ENCODE results near the gene KLHL14. TPM values are rescaled to one million over a fixed set of nuclear protein-coding genes. Genes with fewer than 3 reads are reported as not detected.

The KLHL14 gene
- polyA plus RNA-seq, 3 donors, result 0.12 to 0.79 (median 0.22) TPM

DNA sequence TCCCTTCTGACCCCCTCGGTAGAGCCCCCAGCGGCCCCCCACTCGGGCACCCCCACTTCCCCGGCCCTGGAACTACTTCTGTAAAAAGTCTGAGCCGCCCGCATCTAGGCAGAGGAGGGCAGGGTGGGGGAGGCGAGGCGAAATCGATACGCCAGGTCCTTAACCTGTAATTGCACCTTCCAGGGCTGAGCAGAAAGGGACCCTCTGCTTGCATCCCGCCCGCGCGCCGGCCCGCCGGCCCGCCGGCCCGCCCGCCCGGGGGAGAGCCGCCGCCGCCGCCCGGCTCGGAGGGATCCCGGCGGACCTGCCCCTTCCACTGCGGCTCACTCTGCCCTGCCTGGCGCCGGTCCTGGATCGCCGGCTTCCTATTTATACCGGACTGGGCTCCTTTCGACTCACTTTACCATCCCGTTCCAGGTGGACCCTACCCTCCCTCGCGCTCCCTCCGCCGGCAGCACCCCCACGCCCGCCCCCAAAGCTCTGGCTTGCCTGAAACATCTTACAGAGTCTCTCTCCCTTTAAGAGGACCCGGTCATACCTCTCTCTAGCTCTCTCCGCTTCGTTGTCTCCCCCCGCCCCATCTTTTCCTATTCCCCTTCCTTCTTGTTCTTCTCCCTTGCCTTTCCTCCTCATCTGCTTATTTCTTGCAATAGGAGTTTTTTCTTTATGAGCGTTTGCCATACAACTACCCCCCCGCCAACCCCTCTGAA is 797 bp downstream of the KLHL14 start:
- 2 to 3% (median 2%) methylated on average over 29 to 50 of the region's 50 CpGs for WGBS, 3 donors
- H3K27ac ChIP-seq (ENCODE audit: low read depth, low read length), result no peak overlapping the region

DNA sequence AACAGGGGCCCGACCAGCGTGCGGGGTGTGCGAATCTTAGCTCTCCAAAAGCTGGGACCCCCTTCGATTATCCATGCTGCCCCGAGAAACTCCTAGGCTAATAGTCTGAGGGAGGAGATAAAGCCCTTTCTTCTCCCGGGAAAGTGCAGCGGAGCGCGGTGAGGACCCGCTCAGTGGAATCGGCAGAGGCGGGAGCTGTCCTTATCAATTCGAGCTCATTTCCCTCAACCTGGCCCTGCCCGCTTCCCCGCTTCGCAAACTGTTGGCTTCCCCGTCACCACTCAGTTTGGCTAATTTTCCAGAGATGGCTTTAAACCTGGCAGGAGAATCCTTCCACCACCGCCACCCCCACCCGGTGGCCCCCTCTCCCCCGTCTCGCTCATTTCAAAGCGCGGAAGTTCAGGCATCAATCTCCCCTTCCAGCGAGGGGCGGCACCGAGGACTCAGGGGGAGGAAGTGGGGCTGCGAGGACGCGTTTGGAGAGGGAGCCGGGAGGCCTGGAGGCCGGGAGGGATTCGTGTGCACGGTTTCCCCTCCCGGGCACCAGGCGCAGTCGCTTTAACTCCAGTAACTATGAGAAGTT is 1.6 kb downstream of the KLHL14 start:
- WGBS, 3 donors, result 0 to 1% (median 1%) methylated on average over 37 of the region's 37 CpGs
- no peak overlapping the region for H3K27ac ChIP-seq (ENCODE audit: low read depth, low read length)

DNA sequence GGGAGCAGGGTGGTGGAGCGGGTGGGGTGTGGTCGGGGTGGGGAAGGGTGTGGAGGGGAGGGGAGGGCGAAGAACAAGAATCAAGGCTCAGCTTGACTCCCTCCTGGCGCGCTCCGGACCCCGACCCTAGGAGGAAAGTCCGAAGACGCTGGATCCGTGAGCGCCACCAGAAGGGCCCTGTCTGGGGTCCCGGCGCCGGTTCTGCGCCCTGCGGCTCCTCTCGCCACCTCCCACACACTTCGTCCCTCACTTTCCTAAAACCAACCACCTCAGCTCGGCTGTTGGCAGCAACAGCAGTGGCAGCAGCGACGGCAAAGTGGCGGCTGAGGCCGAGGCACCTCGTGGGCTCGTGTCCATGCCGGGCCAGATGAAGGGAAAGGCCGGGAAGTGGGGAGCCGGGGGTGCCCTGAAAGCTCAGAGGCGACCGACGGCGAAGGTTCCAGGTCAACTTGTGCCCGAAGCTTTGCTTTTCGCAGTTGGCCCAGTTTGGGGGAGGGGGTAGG is 2.1 kb downstream of the KLHL14 start:
- no peak overlapping the region for H3K27ac ChIP-seq (ENCODE audit: low read depth, low read length)
- WGBS, 3 donors, result 1 to 3% (median 3%) methylated on average over 25 to 34 of the region's 34 CpGs

DNA sequence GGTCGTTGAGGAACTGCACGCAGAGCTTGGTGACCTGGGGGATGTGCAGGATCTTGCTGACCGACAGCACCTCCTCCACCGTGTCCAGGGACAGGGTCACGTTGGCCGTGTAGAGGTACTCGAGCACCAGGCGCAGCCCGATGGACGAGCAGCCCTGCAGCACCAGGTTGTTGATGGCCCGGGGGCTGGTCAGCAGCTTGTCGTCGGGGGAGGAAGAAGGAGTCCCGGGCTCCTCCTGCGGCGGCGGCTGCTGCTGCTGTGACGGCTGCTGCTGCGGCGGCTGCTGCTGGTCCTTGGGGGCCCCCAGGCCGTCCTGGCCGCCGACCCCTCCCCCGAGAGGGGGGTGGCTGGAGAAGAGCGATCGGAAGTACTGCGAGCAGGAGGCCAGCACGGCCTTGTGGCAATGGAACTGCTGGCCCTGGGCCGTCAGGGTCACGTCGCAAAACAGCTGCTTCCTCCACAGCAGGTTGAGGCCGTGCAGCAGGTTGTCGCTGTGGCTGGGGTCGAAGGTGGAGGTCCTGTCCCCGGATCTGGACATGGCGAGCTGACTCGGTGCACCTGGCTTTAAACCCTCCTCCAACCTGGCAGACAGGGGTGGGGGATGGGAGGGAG is 2.7 kb downstream of the KLHL14 start:
- WGBS, 3 donors, result 2 to 3% (median 3%) methylated on average over 35 to 37 of the region's 37 CpGs

DNA sequence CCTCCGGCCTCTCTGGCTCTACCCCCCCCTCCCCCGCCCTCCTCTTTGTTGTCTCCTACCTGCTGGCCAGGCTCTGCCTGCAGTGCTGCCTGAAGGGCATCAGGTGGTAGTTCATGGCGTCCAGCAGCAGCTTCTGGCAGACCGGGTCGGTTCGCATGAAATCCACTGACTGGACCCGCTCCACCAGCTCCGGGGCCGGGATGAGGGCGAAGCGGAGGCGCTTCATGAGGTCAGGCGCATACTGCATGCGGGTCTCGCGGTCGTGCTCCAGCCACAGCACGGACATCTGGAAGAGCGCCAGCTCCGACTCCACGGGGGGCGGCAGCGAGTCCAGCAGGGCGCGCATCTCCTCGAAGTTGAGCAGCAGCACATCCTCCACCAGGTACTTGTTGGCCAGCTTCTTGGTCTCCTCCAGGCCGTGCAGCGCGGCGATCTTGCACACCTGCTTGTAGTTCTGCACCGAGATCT is 3.2 kb downstream of the KLHL14 start:
- H3K27ac ChIP-seq (ENCODE audit: low read depth, low read length), result no peak overlapping the region
- WGBS, 3 donors, result 7 to 8% (median 8%) methylated on average over 31 of the region's 31 CpGs

More for the DNA sequence above, 2.7 kb downstream of the KLHL14 start:
- H3K27ac ChIP-seq (ENCODE audit: low read depth, low read length), result no peak overlapping the region

DNA sequence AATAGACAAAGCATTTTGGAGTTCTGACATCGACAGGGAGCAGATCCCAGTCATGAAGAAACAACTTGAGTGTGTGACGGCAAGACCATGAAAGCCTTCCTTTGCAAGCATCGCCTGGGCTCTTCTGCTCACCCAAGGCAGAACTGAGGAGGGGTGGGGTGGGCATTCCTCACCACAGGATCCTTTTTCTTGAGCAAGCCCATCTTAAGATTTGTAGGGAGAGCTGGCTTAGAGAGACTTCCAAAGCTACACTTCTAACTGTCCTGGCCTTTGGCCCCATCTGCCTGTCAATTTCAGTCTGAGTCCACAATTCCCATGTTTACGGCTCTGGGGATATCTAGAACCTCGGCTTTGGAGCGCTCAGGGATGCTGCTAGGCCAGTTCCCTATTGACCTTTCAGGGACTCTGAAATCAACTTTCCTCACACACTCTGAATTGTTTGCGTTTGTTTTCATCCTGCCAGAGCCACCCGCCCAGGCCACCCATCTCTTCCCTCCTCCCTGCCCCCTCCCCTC is 3.7 kb downstream of the KLHL14 start:
- H3K27ac ChIP-seq (ENCODE audit: low read depth, low read length), result no peak overlapping the region
- WGBS, 3 donors, result 47 to 56% (median 55%) methylated on average over 8 of the region's 8 CpGs

DNA sequence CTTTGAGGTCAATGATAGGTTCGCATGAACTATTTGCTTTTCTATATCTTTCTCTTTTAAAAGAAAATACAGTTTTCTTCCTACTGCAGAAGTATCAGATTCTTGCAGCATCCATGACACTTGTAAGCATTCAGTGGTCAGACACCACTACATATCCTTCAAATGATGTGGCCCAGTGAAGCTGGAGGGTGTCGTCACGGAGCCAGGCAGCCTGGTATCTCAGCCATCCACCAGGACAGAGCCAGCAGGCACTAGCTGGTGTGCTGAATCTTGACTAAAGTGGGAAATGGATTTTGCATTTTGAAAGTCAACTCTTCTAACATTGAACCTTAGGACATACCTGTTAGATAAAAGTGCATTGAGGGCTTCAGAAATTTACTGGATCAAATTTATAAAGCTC is 5.4 kb downstream of the KLHL14 start:
- H3K27ac ChIP-seq (ENCODE audit: low read depth, low read length), result no peak overlapping the region
- 91 to 93% (median 91%) methylated on average over 3 of the region's 3 CpGs for WGBS, 3 donors

DNA sequence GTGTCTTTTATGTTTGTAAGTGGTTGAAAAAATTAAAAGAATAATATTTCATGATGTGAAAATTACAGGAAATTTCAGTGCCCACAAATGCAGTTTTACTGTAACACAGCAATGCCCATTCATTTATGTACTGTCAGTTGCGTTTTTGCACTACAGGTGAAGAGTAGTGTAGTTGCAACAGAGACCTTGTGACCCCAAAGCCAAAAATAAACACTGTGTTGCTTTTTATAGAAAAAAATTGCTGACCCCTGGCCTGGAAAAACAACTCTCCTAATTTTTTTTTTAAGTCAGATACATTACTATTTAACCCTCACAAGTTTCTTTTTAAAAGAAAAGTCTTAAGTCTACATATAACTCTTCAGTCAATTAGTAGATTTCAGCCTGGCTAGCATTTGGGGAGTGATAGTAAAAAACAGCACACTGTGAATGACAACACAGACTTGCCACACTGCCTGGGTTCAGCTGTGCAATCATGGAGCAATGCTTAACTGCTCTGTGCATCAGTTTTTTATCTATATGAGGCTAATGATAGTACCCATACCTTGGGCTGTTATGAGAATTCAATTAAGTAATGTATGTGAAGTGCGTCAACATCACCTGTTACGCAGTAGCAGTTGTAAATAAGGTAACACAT is 8.1 kb downstream of the KLHL14 start:
- no peak overlapping the region for H3K27ac ChIP-seq (ENCODE audit: low read depth, low read length)
- 92 to 96% (median 96%) methylated on average over 3 of the region's 3 CpGs for WGBS, 3 donors

DNA sequence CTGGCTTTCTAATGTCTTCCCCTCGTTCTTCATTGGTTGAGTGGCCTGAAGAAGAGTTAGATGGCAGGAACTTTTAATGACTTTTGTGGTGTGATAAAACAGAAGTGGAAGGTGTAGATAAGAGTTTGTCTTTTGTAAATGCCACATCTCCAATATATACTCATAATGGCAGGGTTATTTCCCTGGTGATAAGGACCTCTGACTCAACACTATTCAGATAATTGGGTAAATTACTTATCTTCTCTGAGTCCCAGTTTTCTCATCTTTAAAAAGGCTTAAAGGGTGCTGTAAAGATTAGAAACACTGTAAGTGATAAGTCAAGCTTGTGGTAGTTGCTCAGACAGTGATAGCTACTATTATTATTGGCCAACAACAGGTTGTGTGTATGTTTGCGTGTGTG is 9.5 kb downstream of the KLHL14 start:
- no peak overlapping the region for H3K27ac ChIP-seq (ENCODE audit: low read depth, low read length)
- WGBS, 3 donors, result 78 to 86% (median 84%) methylated on average over 2 of the region's 2 CpGs

DNA sequence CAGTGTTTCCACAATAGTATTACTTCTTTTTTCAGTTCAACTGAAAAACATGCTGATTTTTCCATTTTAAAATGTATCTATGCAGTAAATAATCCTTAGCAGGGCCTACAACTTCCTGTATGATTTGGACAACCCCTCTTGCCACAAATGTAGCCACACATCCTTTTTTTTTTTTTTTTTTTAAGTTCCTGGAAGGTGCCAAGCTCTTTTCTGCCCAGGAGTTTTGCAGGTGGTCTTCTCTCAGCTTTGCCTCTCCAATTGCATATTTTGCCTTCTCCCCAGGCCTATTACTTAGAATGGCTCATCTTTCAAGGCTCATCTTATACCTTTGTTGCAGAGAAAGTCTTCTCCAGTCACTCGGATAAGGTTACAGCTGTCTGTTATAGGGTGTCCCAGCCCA is 11.6 kb downstream of the KLHL14 start:
- WGBS, 3 donors, result 89 to 97% (median 93%) methylated on average over 1 of the region's 1 CpG
- no peak overlapping the region for H3K27ac ChIP-seq (ENCODE audit: low read depth, low read length)

DNA sequence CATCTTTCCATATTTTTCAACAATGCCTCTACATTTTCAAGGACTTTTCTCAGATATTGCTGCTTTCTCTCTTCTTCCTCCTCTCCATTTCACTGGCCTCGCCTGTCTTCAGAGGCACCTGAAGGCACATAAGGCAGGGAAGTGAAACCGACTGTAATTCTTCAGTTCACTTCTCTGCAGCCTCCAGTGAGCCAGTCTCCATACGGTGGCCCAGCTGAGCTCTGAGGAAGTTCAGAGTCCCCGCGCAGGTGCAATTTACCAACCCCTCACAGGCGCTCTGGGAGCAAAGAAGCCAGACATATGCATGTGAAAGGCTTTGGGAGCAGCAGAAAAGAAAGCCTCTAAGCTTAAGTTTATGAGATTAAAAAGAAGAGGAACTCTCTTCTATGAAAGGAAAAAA is 12.4 kb downstream of the KLHL14 start:
- WGBS, 3 donors, result 52 to 59% (median 56%) methylated on average over 6 of the region's 6 CpGs

DNA sequence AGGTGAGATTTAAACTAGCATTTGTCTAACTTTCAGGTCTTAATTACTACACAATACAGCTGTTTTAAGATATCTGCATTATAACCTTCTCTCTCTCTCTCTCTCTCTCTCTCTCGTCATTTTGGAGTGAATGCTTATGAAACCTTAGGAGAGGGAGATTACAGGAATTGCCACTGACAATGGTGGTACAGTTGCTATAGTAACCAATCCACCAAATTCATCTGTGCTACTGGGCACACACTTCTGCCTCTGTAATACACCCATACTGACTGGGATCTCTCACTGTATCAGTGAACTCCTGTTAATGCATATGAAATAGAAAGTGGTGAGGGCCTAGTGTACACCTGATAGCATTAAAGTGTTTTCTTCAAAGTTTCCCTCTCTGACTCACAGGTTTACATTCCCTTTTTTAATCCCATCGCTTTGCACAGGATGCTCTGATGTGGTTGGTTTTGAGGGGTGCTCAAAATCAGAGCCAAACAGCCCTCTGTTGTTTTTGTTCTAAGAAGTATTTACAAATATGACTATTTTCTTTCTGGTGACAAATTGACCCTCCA is 13.1 kb downstream of the KLHL14 start:
- H3K27ac ChIP-seq (ENCODE audit: low read depth, low read length), result no peak overlapping the region
- WGBS, 3 donors, result 76 to 81% (median 81%) methylated on average over 2 of the region's 2 CpGs

More for the DNA sequence above, 12.4 kb downstream of the KLHL14 start:
- no peak overlapping the region for H3K27ac ChIP-seq (ENCODE audit: low read depth, low read length)

DNA sequence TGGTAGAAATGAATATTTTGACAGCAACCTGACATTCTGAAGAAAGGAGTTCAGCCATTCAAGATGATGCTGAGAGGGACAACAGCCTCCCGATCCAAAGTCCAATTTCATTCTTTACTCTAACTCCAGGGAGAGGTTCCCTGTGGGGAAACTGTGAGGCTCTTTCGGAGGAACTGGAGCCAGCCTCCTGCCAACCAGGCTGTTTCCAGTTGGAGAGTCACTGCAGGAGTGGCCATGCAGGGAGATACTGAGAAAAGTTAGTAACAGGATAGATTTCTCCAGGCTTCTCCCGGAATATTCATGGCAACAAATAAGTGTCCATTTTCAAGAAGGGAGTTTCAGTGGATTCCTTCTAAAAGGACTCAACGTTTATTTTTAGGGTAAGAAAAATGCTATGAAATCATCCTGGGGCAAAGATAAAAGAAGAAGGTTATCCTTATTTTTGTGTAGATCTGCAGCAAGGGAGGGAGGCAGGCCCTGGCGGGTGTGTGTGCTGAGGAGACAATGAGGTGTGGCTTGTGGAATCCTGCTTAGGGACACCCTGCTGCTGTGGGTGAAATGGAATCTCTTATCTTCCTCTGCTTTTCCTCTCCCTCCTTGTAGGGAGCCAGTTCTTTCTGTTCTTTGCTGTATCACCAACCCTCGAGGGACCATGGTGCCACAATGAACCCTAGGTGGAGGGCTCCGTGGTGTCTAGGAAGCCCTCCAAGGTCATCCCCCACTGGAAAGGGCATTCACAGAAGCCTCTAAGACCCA is 18.1 kb downstream of the KLHL14 start:
- 44 to 57% (median 56%) methylated on average over 7 of the region's 7 CpGs for WGBS, 3 donors

DNA sequence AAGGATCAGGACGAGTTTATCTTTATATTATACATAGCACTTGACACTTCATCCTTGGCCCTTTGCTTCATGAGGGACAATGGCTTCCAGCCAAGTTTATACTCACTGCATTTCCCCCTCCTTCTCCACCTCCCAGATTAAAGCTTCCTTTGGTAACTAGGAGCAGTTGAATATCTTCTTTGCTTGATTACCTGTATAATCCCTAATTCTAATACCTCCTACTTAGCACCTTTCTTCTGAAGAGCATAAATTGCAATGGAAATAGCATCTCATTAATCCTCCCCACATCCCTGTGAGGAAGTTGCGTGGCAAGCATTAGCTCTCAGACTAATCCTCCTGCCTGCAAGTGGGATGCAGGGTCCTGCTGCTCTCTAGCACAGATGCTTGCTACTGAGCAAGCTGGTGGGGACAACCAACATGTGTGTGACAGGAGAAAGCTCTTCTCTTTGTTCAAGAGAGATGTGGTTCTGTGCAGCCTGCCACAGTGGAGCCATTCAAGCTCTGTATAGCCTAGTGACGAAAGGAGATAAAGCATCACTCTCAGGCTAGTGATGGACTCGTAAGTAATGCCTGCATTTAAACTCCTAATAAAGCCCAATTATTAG is 19.1 kb downstream of the KLHL14 start:
- H3K27ac ChIP-seq (ENCODE audit: low read depth, low read length), result no peak overlapping the region
- WGBS, 3 donors, result 57 to 68% (median 65%) methylated on average over 4 of the region's 4 CpGs

More for the DNA sequence above, 18.1 kb downstream of the KLHL14 start:
- H3K27ac ChIP-seq (ENCODE audit: low read depth, low read length), result no peak overlapping the region

DNA sequence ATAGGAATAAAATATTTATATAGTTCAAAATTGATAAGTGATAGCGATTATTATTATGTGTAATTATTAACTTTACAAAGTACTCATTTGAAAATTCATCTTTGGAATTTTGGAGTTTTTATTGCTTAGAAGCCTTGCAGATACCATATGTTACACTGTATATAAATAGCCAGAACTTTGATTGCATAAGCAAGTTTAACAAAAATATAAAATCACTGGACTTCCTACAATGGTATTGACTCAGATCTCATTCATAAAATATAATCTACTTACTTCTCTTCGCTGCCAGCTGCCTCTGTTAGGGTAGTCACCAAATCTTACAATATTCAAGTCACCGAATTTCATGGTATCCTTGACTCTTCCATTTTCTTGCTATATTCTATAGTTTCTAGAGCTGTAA is 22.5 kb downstream of the KLHL14 start:
- WGBS, 3 donors, result 79 to 92% (median 91%) methylated on average over 3 of the region's 3 CpGs
- no peak overlapping the region for H3K27ac ChIP-seq (ENCODE audit: low read depth, low read length)

DNA sequence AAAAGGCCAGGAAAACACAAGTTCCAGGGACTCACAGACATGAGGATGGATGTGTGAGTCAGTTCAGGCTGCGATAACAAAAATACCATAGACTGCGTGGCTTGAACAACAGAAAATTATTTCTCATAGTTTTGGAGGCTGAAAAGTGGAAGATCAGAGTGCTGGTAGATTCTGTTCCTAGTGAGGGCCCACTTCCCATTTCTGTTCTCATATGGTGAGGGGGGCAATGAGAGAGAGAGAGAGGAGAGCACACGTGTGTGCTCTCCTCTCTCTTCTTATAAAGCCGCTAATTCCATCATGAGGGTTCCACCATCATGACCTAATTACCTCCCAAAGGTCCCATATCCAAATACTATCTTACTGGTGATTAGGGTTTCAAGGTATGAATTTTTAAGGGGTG is 23.0 kb downstream of the KLHL14 start:
- H3K27ac ChIP-seq (ENCODE audit: low read depth, low read length), result no peak overlapping the region
- 71 to 89% (median 77%) methylated on average over 4 of the region's 4 CpGs for WGBS, 3 donors

DNA sequence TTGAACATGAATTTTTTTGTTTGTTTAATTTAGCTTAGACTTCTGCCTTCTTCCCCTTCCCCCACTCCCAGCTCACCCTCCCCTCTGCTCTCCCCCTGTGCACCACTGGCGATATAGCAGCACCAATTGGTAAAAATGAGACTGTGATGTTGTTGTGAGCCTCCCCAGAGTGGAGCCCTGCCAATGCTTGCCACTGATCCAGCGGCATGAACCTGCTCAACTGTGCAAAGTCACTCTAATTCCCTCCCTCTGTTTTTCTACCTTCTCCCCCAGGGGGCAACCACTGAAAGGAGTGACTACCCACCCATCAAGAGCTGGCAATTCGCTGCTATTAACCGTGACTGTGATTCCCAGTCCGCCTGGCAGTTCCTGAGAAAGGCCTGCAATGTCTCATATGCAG is 30.2 kb downstream of the KLHL14 start:
- H3K27ac ChIP-seq (ENCODE audit: low read depth, low read length), result no peak overlapping the region
- 49 to 65% (median 54%) methylated on average over 5 of the region's 5 CpGs for WGBS, 3 donors
